WTC11 (cell line): ENCODE measurements around the gene DMPK. TPM values are rescaled to one million over a fixed set of nuclear protein-coding genes. Genes with fewer than 3 reads are reported as not detected.

ENCODE experiments used
- ATAC-seq: fragments of 200-7000 bp; cut with Tn5 transposase; 2 replicates; pipeline ENCODE4 v1.10.0; 2021; ENCODE audit warnings: mild to moderate bottlenecking, moderate library complexity
- CTCF ChIA-PET: fragments of 300-600 bp; sonication (Branson Sonifier 250); formaldehyde crosslinking; loops from one replicate; lab custom pipeline; 2021; ENCODE audit warnings: antibody characterized with exemption; lab: Charles Lee
- POLR2A ChIA-PET: fragments of 350-600 bp; sonication (Branson Sonifier 250); formaldehyde crosslinking; loops from one replicate; lab custom pipeline; 2021; ENCODE audit warnings: antibody characterized with exemption; lab: Charles Lee
- DNase-seq: peaks from one replicate; pipeline ENCODE4 v3.0.0; 2021; ENCODE audit warnings: low spot score
- H3K27ac Mint-ChIP-seq: 2 replicates; pipeline ENCODE4 v1.8.0; 2021; ENCODE audit warnings: mixed read lengths
- H3K27me3 Mint-ChIP-seq: 2 replicates; pipeline ENCODE4 v1.8.0; 2021; ENCODE audit warnings: low read depth, mild to moderate bottlenecking, moderate library complexity, mixed read lengths
- H3K36me3 Mint-ChIP-seq: 2 replicates; pipeline ENCODE4 v1.8.0; 2021; ENCODE audit warnings: mixed read lengths
- H3K4me1 Mint-ChIP-seq: 2 replicates; pipeline ENCODE4 v1.8.0; 2022; ENCODE audit warnings: mixed read lengths
- H3K4me3 Mint-ChIP-seq: 2 replicates; pipeline ENCODE4 v1.8.0; 2021; ENCODE audit warnings: mild to moderate bottlenecking, moderate library complexity, mixed read lengths
- H3K9me3 Mint-ChIP-seq: 2 replicates; pipeline ENCODE4 v1.8.0; 2021; ENCODE audit warnings: mixed read lengths
- EMX1 ChIP-seq: fragments of 250-450 bp; sonication (Bioruptor Pico); IDR thresholded peaks from 2 replicates; pipeline ENCODE4 v1.8.0; 2021; ENCODE audit warnings: mild to moderate bottlenecking
- GABPB1 ChIP-seq: sonication (generic); formaldehyde crosslinking; IDR thresholded peaks from 2 replicates; pipeline ENCODE4 v1.8.1; 2023; ENCODE audit warnings: mild to moderate bottlenecking, missing genetic modification reagents
- HMGA2 ChIP-seq: fragments of 250-450 bp; sonication (Bioruptor Pico); IDR thresholded peaks from 2 replicates; pipeline ENCODE4 v1.4.0; 2021; ENCODE audit warnings: mild to moderate bottlenecking, moderate library complexity
- NFE2L1 ChIP-seq: sonication (generic); formaldehyde crosslinking; IDR thresholded peaks from 2 replicates; pipeline ENCODE4 v1.8.1; 2023; ENCODE audit warnings: missing genetic modification reagents
- NR2C2 ChIP-seq: sonication (generic); formaldehyde crosslinking; IDR thresholded peaks from 2 replicates; pipeline ENCODE4 v1.8.0; 2022; ENCODE audit warnings: mild to moderate bottlenecking, missing genetic modification reagents
- RELA ChIP-seq: sonication (generic); formaldehyde crosslinking; IDR thresholded peaks from 2 replicates; pipeline ENCODE4 v1.8.1; 2022; ENCODE audit warnings: missing genetic modification reagents, mild to moderate bottlenecking, borderline replicate concordance
- SP1 ChIP-seq: sonication (generic); formaldehyde crosslinking; conservative IDR thresholded peaks from 2 replicates; pipeline ENCODE4 v1.8.1; 2022; ENCODE audit warnings: missing genetic modification reagents
- ZNF232 ChIP-seq: sonication (generic); formaldehyde crosslinking; IDR thresholded peaks from 2 replicates; pipeline ENCODE4 v1.8.0; 2022; ENCODE audit warnings: mild to moderate bottlenecking, missing genetic modification reagents
- total RNA-seq: library from RNA; stranded (reverse); gene quantifications from 3 replicates; pipeline ENCODE4 v1.2.3, GENCODE V29; 2021
- TF ChIP-seq, protein P1 (sequence below): sonication (generic); formaldehyde crosslinking; IDR thresholded peaks from 2 replicates; pipeline ENCODE4 v1.8.0; 2022; ENCODE audit warnings: missing genetic modification reagents
- TF ChIP-seq, protein P2 (sequence below): sonication (generic); formaldehyde crosslinking; IDR thresholded peaks from 2 replicates; pipeline ENCODE4 v1.8.1; 2022; ENCODE audit warnings: mild to moderate bottlenecking, moderate library complexity, missing genetic modification reagents
- TF ChIP-seq, protein P3 (sequence below): fragments of 250-450 bp; sonication (Bioruptor Pico); IDR thresholded peaks from 2 replicates; pipeline ENCODE4 v1.9.0; 2021; ENCODE audit warnings: moderate library complexity, mild to moderate bottlenecking, inconsistent platforms, borderline replicate concordance
- TF ChIP-seq, protein P4 (sequence below): sonication (generic); formaldehyde crosslinking; conservative IDR thresholded peaks from 2 replicates; pipeline ENCODE4 v1.8.1; 2023; ENCODE audit warnings: mild to moderate bottlenecking, low read depth, missing genetic modification reagents, moderate library complexity
- TF ChIP-seq, protein P5 (sequence below): fragments of 200-600 bp; IDR thresholded peaks from 2 replicates; pipeline ENCODE4 v1.8.0; 2022; ENCODE audit warnings: antibody characterized with exemption
- TF ChIP-seq, protein P6 (sequence below): sonication (generic); formaldehyde crosslinking; IDR thresholded peaks from 2 replicates; pipeline ENCODE4 v1.8.0; 2022; ENCODE audit warnings: mild to moderate bottlenecking, missing genetic modification reagents
- TF ChIP-seq, protein P7 (sequence below): sonication (generic); formaldehyde crosslinking; IDR thresholded peaks from 2 replicates; pipeline ENCODE4 v1.8.0; 2022; ENCODE audit warnings: mild to moderate bottlenecking, missing genetic modification reagents
- TF ChIP-seq, protein P8 (sequence below): fragments of 250-450 bp; sonication (Bioruptor Pico); IDR thresholded peaks from 2 replicates; pipeline ENCODE4 v1.9.0; 2021; ENCODE audit warnings: mild to moderate bottlenecking
- TF ChIP-seq, protein P9 (sequence below): sonication (generic); formaldehyde crosslinking; IDR thresholded peaks from 2 replicates; pipeline ENCODE4 v1.8.1; 2022; ENCODE audit warnings: mild to moderate bottlenecking, missing genetic modification reagents, moderate library complexity, borderline replicate concordance

Gene DMPK
- total RNA-seq, 1 experiment from 2014 or later, result 42.7 TPM

DNA sequence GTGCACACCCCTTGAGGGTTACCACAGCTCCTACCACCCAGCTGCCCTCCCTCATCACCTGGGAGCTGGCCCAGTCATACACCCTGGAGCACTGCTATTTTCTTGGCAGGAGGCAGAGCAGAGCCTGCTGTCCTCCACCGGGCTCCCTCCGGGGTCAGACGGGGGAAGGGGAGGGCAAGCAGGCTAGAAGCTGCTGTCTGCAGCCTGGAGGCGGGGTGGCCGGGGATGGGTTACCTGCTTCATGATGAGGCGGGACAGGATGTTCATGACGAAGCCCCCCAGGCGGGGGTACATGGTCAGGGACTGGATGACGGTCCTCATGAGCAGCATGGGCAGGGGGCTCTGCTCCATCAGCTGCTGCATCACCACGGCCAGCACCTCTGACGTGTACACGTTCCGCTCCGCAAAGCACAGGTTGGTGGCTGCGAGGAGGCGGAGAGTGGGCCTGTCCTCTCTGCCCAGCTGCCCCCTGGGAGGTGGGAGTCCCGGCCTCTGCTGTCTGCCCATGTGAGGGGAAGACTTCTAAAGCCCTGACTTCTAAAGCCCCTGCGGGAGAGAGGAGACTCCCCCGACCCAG, 35.5 kb upstream of the DMPK start (continued):
- TF ChIP-seq SP1 (CRISPR knock-in tag) (no peak), HMGA2 (CRISPR knock-in tag) (no peak), RELA (CRISPR knock-in tag) (no peak), EMX1 (CRISPR knock-in tag) (0 out of 2 replicates have a peak, but pooled peaks have one; percentile 8), GABPB1 (CRISPR knock-in tag) (no peak)
- TF ChIP-seq, protein P1, sequence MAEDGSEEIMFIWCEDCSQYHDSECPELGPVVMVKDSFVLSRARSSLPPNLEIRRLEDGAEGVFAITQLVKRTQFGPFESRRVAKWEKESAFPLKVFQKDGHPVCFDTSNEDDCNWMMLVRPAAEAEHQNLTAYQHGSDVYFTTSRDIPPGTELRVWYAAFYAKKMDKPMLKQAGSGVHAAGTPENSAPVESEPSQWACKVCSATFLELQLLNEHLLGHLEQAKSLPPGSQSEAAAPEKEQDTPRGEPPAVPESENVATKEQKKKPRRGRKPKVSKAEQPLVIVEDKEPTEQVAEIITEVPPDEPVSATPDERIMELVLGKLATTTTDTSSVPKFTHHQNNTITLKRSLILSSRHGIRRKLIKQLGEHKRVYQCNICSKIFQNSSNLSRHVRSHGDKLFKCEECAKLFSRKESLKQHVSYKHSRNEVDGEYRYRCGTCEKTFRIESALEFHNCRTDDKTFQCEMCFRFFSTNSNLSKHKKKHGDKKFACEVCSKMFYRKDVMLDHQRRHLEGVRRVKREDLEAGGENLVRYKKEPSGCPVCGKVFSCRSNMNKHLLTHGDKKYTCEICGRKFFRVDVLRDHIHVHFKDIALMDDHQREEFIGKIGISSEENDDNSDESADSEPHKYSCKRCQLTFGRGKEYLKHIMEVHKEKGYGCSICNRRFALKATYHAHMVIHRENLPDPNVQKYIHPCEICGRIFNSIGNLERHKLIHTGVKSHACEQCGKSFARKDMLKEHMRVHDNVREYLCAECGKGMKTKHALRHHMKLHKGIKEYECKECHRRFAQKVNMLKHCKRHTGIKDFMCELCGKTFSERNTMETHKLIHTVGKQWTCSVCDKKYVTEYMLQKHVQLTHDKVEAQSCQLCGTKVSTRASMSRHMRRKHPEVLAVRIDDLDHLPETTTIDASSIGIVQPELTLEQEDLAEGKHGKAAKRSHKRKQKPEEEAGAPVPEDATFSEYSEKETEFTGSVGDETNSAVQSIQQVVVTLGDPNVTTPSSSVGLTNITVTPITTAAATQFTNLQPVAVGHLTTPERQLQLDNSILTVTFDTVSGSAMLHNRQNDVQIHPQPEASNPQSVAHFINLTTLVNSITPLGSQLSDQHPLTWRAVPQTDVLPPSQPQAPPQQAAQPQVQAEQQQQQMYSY (CRISPR knock-in tag), result no peak
- TF ChIP-seq, protein P2, sequence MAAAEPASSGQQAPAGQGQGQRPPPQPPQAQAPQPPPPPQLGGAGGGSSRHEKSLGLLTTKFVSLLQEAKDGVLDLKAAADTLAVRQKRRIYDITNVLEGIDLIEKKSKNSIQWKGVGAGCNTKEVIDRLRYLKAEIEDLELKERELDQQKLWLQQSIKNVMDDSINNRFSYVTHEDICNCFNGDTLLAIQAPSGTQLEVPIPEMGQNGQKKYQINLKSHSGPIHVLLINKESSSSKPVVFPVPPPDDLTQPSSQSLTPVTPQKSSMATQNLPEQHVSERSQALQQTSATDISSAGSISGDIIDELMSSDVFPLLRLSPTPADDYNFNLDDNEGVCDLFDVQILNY (CRISPR knock-in tag), result no peak
- TF ChIP-seq, protein P3, sequence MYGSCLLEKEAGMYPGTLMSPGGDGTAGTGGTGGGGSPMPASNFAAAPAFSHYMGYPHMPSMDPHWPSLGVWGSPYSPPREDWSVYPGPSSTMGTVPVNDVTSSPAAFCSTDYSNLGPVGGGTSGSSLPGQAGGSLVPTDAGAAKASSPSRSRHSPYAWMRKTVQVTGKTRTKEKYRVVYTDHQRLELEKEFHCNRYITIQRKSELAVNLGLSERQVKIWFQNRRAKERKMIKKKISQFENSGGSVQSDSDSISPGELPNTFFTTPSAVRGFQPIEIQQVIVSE, result no peak
- TF ChIP-seq, protein P4, sequence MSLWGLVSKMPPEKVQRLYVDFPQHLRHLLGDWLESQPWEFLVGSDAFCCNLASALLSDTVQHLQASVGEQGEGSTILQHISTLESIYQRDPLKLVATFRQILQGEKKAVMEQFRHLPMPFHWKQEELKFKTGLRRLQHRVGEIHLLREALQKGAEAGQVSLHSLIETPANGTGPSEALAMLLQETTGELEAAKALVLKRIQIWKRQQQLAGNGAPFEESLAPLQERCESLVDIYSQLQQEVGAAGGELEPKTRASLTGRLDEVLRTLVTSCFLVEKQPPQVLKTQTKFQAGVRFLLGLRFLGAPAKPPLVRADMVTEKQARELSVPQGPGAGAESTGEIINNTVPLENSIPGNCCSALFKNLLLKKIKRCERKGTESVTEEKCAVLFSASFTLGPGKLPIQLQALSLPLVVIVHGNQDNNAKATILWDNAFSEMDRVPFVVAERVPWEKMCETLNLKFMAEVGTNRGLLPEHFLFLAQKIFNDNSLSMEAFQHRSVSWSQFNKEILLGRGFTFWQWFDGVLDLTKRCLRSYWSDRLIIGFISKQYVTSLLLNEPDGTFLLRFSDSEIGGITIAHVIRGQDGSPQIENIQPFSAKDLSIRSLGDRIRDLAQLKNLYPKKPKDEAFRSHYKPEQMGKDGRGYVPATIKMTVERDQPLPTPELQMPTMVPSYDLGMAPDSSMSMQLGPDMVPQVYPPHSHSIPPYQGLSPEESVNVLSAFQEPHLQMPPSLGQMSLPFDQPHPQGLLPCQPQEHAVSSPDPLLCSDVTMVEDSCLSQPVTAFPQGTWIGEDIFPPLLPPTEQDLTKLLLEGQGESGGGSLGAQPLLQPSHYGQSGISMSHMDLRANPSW (CRISPR knock-in tag), result no peak
- TF ChIP-seq, protein P5, sequence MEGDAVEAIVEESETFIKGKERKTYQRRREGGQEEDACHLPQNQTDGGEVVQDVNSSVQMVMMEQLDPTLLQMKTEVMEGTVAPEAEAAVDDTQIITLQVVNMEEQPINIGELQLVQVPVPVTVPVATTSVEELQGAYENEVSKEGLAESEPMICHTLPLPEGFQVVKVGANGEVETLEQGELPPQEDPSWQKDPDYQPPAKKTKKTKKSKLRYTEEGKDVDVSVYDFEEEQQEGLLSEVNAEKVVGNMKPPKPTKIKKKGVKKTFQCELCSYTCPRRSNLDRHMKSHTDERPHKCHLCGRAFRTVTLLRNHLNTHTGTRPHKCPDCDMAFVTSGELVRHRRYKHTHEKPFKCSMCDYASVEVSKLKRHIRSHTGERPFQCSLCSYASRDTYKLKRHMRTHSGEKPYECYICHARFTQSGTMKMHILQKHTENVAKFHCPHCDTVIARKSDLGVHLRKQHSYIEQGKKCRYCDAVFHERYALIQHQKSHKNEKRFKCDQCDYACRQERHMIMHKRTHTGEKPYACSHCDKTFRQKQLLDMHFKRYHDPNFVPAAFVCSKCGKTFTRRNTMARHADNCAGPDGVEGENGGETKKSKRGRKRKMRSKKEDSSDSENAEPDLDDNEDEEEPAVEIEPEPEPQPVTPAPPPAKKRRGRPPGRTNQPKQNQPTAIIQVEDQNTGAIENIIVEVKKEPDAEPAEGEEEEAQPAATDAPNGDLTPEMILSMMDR, result no peak
- TF ChIP-seq, all 79 proteins: peak for 3

DNA sequence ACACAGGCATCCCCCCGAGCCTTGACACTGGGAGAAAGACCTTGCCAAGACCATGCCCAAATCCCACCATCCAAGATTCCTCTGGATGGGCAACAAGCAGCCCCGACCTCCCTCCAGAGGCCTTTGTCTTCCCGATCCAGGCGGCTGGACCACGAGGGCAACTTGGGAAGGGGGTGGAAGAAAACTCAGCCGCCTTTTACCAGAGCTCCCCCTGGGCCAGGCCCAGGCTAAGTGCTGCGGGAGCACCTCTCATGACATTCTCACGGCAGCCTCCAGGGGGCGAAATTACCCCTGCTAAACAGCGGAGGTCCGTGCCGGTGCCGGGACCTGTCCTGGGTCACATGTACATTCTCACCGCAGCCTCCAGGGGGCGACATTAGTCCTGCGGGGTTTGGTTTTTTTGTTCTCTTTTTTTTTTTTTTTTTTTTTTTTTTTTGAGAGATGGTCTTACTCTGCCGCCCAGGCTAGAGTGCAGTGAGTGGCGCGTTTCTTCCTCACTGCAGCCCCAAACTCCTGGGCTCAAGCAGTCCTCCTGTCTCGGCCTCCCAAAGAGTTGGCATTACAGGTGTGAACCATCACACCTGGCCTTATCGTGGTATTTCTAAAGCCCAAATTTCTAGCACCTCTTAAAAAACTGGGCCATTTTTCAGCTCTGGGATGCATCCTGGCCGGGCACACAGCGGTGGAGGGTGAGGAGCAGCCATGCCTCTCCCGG, 34.9 kb upstream of the DMPK start:
- CTCF ChIA-PET, result interaction anchor here (0.5 to 7.2 kb wide), 82 partner anchors 9 to 1534 kb away, joined by 3 to 135 read pairs (median 5); partner anchors contain the start of genes CALM3, DMPK, DMWD and FBXO46
- no peaks in the 10 kb centered on the region; the same call in none of the 2 replicates for H3K27me3 Mint-ChIP-seq
- peak; percentile 72 for ATAC-seq
- H3K9me3 Mint-ChIP-seq, result no peaks in the 10 kb centered on the region
- POLR2A ChIA-PET, result interaction anchor here (0.6 to 4.0 kb wide), 5 partner anchors 24 to 172 kb away, joined by 3 to 47 read pairs (median 6); partner anchors contain the start of genes DMWD, FOXA3, SIX5 and SYMPK
- peaks cover 37% of the 10 kb centered on the region for H3K4me1 Mint-ChIP-seq
- peak; percentile 100 for DNase-seq
- peak overlapping the region; percentile 83; the same call in 1 of the 2 replicates for H3K27ac Mint-ChIP-seq
- H3K36me3 Mint-ChIP-seq, result peaks cover 14% of the 10 kb centered on the region
- peak overlapping the region; percentile 89 for H3K4me3 Mint-ChIP-seq
- TF ChIP-seq ZNF232 (CRISPR knock-in tag) (peak; percentile 56; the same call in 1 of the 2 replicates), NR2C2 (CRISPR knock-in tag) (no peak), NFE2L1 (no peak)
- TF ChIP-seq, protein P6, sequence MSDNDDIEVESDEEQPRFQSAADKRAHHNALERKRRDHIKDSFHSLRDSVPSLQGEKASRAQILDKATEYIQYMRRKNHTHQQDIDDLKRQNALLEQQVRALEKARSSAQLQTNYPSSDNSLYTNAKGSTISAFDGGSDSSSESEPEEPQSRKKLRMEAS (CRISPR knock-in tag), result peak; percentile 79
- TF ChIP-seq, protein P7, sequence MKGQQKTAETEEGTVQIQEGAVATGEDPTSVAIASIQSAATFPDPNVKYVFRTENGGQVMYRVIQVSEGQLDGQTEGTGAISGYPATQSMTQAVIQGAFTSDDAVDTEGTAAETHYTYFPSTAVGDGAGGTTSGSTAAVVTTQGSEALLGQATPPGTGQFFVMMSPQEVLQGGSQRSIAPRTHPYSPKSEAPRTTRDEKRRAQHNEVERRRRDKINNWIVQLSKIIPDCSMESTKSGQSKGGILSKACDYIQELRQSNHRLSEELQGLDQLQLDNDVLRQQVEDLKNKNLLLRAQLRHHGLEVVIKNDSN (CRISPR knock-in tag), result peak; percentile 76; the same call in 1 of the 2 replicates
- TF ChIP-seq, protein P8, sequence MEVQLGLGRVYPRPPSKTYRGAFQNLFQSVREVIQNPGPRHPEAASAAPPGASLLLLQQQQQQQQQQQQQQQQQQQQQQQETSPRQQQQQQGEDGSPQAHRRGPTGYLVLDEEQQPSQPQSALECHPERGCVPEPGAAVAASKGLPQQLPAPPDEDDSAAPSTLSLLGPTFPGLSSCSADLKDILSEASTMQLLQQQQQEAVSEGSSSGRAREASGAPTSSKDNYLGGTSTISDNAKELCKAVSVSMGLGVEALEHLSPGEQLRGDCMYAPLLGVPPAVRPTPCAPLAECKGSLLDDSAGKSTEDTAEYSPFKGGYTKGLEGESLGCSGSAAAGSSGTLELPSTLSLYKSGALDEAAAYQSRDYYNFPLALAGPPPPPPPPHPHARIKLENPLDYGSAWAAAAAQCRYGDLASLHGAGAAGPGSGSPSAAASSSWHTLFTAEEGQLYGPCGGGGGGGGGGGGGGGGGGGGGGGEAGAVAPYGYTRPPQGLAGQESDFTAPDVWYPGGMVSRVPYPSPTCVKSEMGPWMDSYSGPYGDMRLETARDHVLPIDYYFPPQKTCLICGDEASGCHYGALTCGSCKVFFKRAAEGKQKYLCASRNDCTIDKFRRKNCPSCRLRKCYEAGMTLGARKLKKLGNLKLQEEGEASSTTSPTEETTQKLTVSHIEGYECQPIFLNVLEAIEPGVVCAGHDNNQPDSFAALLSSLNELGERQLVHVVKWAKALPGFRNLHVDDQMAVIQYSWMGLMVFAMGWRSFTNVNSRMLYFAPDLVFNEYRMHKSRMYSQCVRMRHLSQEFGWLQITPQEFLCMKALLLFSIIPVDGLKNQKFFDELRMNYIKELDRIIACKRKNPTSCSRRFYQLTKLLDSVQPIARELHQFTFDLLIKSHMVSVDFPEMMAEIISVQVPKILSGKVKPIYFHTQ (CRISPR knock-in tag), result no peak
- TF ChIP-seq, protein P9, sequence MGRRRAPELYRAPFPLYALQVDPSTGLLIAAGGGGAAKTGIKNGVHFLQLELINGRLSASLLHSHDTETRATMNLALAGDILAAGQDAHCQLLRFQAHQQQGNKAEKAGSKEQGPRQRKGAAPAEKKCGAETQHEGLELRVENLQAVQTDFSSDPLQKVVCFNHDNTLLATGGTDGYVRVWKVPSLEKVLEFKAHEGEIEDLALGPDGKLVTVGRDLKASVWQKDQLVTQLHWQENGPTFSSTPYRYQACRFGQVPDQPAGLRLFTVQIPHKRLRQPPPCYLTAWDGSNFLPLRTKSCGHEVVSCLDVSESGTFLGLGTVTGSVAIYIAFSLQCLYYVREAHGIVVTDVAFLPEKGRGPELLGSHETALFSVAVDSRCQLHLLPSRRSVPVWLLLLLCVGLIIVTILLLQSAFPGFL, result no peak
- TF ChIP-seq, protein P2 (CRISPR knock-in tag), result no peak
